SK-N-MC (cell line): ENCODE measurements around the gene WNK1.

Experiments used
- EZH2 ChIP-seq: fragments of 200-600 bp; sonication (generic); IDR thresholded peaks from one replicate; pipeline ENCODE4 v1.6.1; 2017; ENCODE audit warnings: antibody characterized with exemption
- FOXP2 ChIP-seq: optimal IDR thresholded peaks from 2 replicates; pipeline ENCODE3; 2011; ENCODE audit warnings: mild to moderate bottlenecking, moderate library complexity; ENCODE audit not compliant: insufficient read depth; ENCODE audit errors: extremely low read length, control extremely low read depth
- POLR2AphosphoS5 ChIP-seq: IDR thresholded peaks from 2 replicates; pipeline ENCODE4 v1.6.1; 2012; ENCODE audit warnings: mild to moderate bottlenecking, low read depth, low read length, borderline replicate concordance

DNA sequence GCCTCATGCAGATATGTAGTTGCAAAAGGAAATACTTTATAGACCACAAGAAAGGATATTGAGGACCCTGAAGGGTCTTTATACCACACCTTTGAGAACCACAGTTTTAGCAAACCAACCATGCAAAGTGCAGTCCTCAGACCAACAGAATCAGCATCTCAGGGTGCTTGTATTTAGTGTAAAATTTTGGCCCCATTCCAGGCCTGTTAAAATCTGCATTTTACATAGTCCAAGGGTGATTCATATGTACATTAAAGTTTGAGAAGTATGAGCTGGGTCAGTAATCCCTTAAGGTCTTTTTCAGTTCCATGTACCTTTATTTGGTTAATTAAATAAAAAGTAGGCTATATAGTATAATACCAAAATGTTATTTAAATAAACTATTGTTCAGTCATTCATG, 91.2 kb downstream of the WNK1 start:
- TF ChIP-seq EZH2: no peak
- no peak for TF ChIP-seq POLR2AphosphoS5
- no peak for TF ChIP-seq FOXP2
